ENCODE measurements around the gene RAB32. TPM values are rescaled to one million over a fixed set of nuclear protein-coding genes. Genes with fewer than 3 reads are reported as not detected.

The RAB32 gene
- total RNA-seq, 1 donor from 2014 or later, result 7.2 TPM

GRCh38 chr6:146546443-146547043 is 2.9 kb downstream of the RAB32 start:
- Histone ChIP-seq H3K4me1 (peaks cover 49% of the 10 kb centered on the region), H3K36me3 (peaks cover 11% of the 10 kb centered on the region), H3K27me3 (ENCODE audit: low read depth) (no peaks in the 10 kb centered on the region), H3K9me3 (replicated peaks) (no peaks in the 10 kb centered on the region), H3K27ac (replicated peaks) (peak overlapping the region; percentile 97), H3K4me3 (peak overlapping the region; percentile 85)
- DNase-seq, result no peak
- intact Hi-C loops (cut with micrococcal nuclease), result no loop called here
- no peak for TF ChIP-seq CTCF (IDR thresholded peaks at IDR 0.05; ENCODE audit: borderline replicate concordance)

- Histone ChIP-seq H3K9me3 (replicated peaks) (no peaks in the 10 kb centered on the region), H3K27me3 (ENCODE audit: low read depth) (no peaks in the 10 kb centered on the region), H3K36me3 (peaks cover 11% of the 10 kb centered on the region), H3K27ac (replicated peaks) (no peak overlapping the region), H3K4me3 (no peak overlapping the region), H3K4me1 (peaks cover 57% of the 10 kb centered on the region)
- TF ChIP-seq CTCF (IDR thresholded peaks at IDR 0.05; ENCODE audit: borderline replicate concordance), result no peak
- DNase-seq, result no peak
- intact Hi-C loops (cut with micrococcal nuclease), result no loop called here
These were observed 4.3 kb downstream of the RAB32 start for GRCh38 chr6:146547889-146548288.

- intact Hi-C loops (cut with micrococcal nuclease), result no loop called here
These were observed 5.3 kb downstream of the RAB32 start for GRCh38 chr6:146548898-146549374.

GRCh38 chr6:146550911-146551310 is 7.3 kb downstream of the RAB32 start:
- H3K36me3 ChIP-seq, result peaks cover 27% of the 10 kb centered on the region
- H3K9me3 ChIP-seq (replicated peaks), result no peaks in the 10 kb centered on the region
- no peak overlapping the region for H3K27ac ChIP-seq (replicated peaks)
- peaks cover 39% of the 10 kb centered on the region for H3K4me1 ChIP-seq
- DNase-seq, result no peak
- TF ChIP-seq CTCF (IDR thresholded peaks at IDR 0.05; ENCODE audit: borderline replicate concordance), result no peak
- intact Hi-C loops (cut with micrococcal nuclease), result no loop called here
- H3K27me3 ChIP-seq (ENCODE audit: low read depth), result no peaks in the 10 kb centered on the region
- no peak overlapping the region for H3K4me3 ChIP-seq

More at GRCh38 chr6:146548898-146549374, 5.3 kb downstream of the RAB32 start:
- no peaks in the 10 kb centered on the region for H3K9me3 ChIP-seq (replicated peaks)
- no peak for DNase-seq
- peaks cover 55% of the 10 kb centered on the region for H3K4me1 ChIP-seq
- peaks cover 11% of the 10 kb centered on the region for H3K36me3 ChIP-seq
- no peaks in the 10 kb centered on the region for H3K27me3 ChIP-seq (ENCODE audit: low read depth)
- no peak overlapping the region for H3K27ac ChIP-seq (replicated peaks)
- H3K4me3 ChIP-seq, result no peak overlapping the region
- TF ChIP-seq CTCF (IDR thresholded peaks at IDR 0.05; ENCODE audit: borderline replicate concordance), result no peak

GRCh38 chr6:146551545-146551944 is 7.9 kb downstream of the RAB32 start:
- no peak for DNase-seq
- peaks cover 27% of the 10 kb centered on the region for H3K36me3 ChIP-seq
- H3K4me3 ChIP-seq, result no peak overlapping the region
- H3K27ac ChIP-seq (replicated peaks), result no peak overlapping the region
- H3K9me3 ChIP-seq (replicated peaks), result no peaks in the 10 kb centered on the region
- H3K4me1 ChIP-seq, result peaks cover 32% of the 10 kb centered on the region
- no peaks in the 10 kb centered on the region for H3K27me3 ChIP-seq (ENCODE audit: low read depth)
- intact Hi-C loops (cut with micrococcal nuclease), result no loop called here
- no peak for TF ChIP-seq CTCF (IDR thresholded peaks at IDR 0.05; ENCODE audit: borderline replicate concordance)

All from left ventricle myocardium inferior (tissue), 1 donor.